Measurements from ENCODE around the gene SCIMP. TPM values are rescaled to one million over a fixed set of nuclear protein-coding genes. Genes with fewer than 3 reads are reported as not detected.
"Not testable (repeated sequence)": the region's sequence is repeated elsewhere in the genome, so short reads cannot be mapped to it uniquely, and the experiment has no call there.

Gene SCIMP
- total RNA-seq, 2 experiments from 2014 or later = not detected

DNA sequence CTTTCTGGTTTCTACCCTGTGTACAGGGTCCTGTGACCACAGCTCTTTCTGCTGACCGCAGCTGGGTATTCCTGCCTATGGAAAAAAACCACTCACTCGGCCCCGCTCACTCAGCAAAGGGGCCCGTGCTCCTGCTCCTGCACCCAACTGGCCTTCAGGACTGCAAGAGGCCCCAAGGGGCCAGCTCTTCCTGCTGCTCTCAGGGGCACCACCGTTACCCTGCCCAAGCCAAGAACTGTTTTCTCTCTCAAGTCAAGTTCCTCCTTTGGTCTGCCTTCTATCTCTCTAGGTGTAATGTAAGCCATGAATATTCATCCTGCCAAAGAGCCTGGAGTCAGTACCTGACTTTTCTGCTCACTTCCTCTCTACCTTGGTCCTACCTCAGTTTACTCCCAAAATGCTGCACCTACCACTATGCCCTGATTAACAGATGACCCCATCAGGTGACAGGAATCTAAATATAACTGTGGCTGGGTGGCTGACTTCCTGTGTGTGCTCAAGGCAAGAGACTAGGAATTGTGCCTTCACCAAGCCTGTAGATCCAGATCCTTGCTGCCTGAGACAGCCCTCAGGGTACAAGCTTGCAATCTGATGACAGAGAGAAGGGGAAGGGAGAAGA lies 20.4 kb upstream of the SCIMP start:
- H3K4me1 Mint-ChIP-seq = peaks cover 11% of the 10 kb centered on the region
- H3K27me3 Mint-ChIP-seq = no peaks in the 10 kb centered on the region
- no peaks in the 10 kb centered on the region for H3K36me3 Mint-ChIP-seq (ENCODE audit: low read depth)
- H3K9me3 Mint-ChIP-seq = no peaks in the 10 kb centered on the region
- H3K4me3 Mint-ChIP-seq = no peak overlapping the region
- no peak for DNase-seq
- POLR2A ChIA-PET = no interaction called here
- CTCF ChIA-PET = interaction anchor here (0.9 to 1.3 kb wide), 3 partner anchors 9 to 184 kb away, joined by 3 read pairs; partner anchors contain the start of gene C1QBP
- no peak overlapping the region for H3K27ac Mint-ChIP-seq

- no peaks in the 10 kb centered on the region for H3K36me3 Mint-ChIP-seq (ENCODE audit: low read depth)
- H3K9me3 Mint-ChIP-seq = no peaks in the 10 kb centered on the region
- no peak overlapping the region for H3K4me3 Mint-ChIP-seq
Observed at GRCh38 chr17:5254414-5254813, 19.8 kb upstream of the SCIMP start.

GRCh38 chr17:5249615-5250014 lies 15.0 kb upstream of the SCIMP start:
- Mint-ChIP-seq H3K27ac (peak overlapping the region; percentile 12), H3K9me3 (no peaks in the 10 kb centered on the region), H3K4me3 (peak overlapping the region; percentile 44), H3K36me3 (ENCODE audit: low read depth) (no peaks in the 10 kb centered on the region), H3K27me3 (no peaks in the 10 kb centered on the region), H3K4me1 (peaks cover 11% of the 10 kb centered on the region)
- ChIA-PET CTCF (no interaction called here), POLR2A (no interaction called here)
- peak; percentile 82 for DNase-seq

More at GRCh38 chr17:5254414-5254813, 19.8 kb upstream of the SCIMP start:
- no peak for DNase-seq
- ChIA-PET POLR2A (no interaction called here), CTCF (interaction anchor here (0.9 to 1.3 kb wide), 3 partner anchors 10 to 185 kb away, joined by 3 read pairs; partner anchors contain the start of gene C1QBP)
- H3K27me3 Mint-ChIP-seq = no peaks in the 10 kb centered on the region
- peaks cover 17% of the 10 kb centered on the region for H3K4me1 Mint-ChIP-seq
- peak overlapping the region; percentile 28 for H3K27ac Mint-ChIP-seq

GRCh38 chr17:5248821-5249479 lies 14.3 kb upstream of the SCIMP start:
- CTCF ChIA-PET = no interaction called here
- no peak overlapping the region for H3K27ac Mint-ChIP-seq
- H3K9me3 Mint-ChIP-seq = no peaks in the 10 kb centered on the region
- POLR2A ChIA-PET = no interaction called here
- no peak overlapping the region for H3K4me3 Mint-ChIP-seq
- no peaks in the 10 kb centered on the region for H3K36me3 Mint-ChIP-seq (ENCODE audit: low read depth)
- no peaks in the 10 kb centered on the region for H3K27me3 Mint-ChIP-seq
- DNase-seq = no peak
- H3K4me1 Mint-ChIP-seq = peaks cover 9% of the 10 kb centered on the region

DNA sequence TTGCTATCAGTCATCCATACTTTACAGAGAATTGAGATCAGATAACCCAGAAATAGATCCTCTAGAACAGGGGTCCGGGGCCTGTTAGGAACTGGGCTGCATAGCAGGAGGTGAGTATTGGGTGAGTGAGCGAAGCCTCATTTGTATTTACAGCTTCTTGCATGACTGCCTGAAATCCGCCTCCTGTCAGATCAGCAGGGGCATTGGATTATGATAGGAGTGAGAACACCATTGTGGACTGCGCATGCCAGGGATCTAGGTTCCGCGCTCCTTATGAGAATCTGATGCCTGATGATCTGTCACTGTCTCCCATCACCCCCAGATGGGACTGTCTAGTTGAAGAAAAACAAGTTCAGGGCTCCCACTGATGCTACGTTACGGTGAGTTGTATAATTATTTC lies 13.0 kb upstream of the SCIMP start:
- ChIA-PET POLR2A (no interaction called here), CTCF (interaction anchor here (0.6 kb wide), 1 partner anchor 17 kb away, joined by 3 read pairs; no protein-coding TSS in a partner anchor)
- H3K4me3 Mint-ChIP-seq = no peak overlapping the region
- H3K36me3 Mint-ChIP-seq (ENCODE audit: low read depth) = no peaks in the 10 kb centered on the region
- peaks cover 16% of the 10 kb centered on the region for H3K4me1 Mint-ChIP-seq
- H3K27ac Mint-ChIP-seq = no peak overlapping the region
- no peaks in the 10 kb centered on the region for H3K27me3 Mint-ChIP-seq
- H3K9me3 Mint-ChIP-seq = no peaks in the 10 kb centered on the region
- DNase-seq = no peak

- peak; percentile 12 for DNase-seq
- H3K36me3 Mint-ChIP-seq (ENCODE audit: low read depth) = peaks cover 1% of the 10 kb centered on the region
- H3K27me3 Mint-ChIP-seq = no peaks in the 10 kb centered on the region
- ChIA-PET CTCF (interaction anchor here (0.9 kb wide), 1 partner anchor 12 kb away, joined by 3 read pairs; no protein-coding TSS in a partner anchor), POLR2A (no interaction called here)
- no peaks in the 10 kb centered on the region for H3K9me3 Mint-ChIP-seq
- H3K4me1 Mint-ChIP-seq = peaks cover 37% of the 10 kb centered on the region
- H3K4me3 Mint-ChIP-seq = peak overlapping the region; percentile 34
- H3K27ac Mint-ChIP-seq = peak overlapping the region; percentile 95
Observed at GRCh38 chr17:5241861-5242671, 7.4 kb upstream of the SCIMP start.

DNA sequence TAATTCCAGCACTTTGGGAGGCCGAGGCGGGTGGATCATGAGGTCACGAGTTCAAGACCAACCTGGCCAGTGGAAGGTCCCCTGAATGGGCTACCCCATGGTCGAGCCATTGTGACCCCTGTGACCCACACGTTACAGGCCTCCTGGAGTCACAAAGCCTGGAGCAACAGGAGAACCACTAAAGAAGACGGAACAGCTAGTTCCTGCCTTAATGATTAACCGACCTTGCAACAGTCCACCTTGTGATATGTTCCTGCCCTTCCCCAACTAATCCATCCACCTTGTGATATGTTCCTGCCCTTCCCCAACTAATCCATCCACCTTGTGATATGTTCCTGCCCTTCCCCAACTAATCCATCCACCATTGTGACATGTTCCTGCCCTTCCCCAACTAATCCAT lies 5.1 kb upstream of the SCIMP start:
- CTCF ChIA-PET; H3K27me3 Mint-ChIP-seq; DNase-seq; H3K27ac Mint-ChIP-seq; H3K36me3 Mint-ChIP-seq (ENCODE audit: low read depth); H3K9me3 Mint-ChIP-seq; H3K4me3 Mint-ChIP-seq: not testable (repeated sequence)
- H3K4me1 Mint-ChIP-seq = peaks cover 42% of the 10 kb centered on the region
- POLR2A ChIA-PET = interaction anchor here (0.6 kb wide), 1 partner anchor 72 kb away, joined by 3 read pairs; no protein-coding TSS in a partner anchor

DNA sequence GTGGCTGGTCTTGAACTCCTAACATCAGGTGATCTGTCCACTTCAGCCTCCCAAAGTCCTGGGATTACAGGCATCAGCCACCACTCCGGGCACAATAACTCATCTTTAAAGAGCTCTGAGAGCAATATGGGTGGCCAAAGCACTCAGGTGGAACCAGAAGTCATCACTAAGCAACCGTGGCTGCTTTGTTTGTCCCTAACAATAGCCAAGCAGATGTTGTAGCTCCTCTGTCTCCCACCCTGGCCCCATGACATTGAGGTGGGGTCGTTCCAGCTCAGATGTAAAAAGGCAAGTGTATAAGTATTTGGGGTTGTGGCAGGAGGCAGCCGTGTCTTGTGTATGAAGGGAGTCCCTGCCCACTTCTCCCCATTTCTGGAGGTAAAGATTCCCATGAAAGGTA lies 3.7 kb upstream of the SCIMP start:
- H3K9me3 Mint-ChIP-seq = no peaks in the 10 kb centered on the region
- no peaks in the 10 kb centered on the region for H3K27me3 Mint-ChIP-seq
- ChIA-PET CTCF (interaction anchor here (1.0 kb wide), 1 partner anchor 10 kb away, joined by 3 read pairs; no protein-coding TSS in a partner anchor), POLR2A (no interaction called here)
- peaks cover 38% of the 10 kb centered on the region for H3K4me1 Mint-ChIP-seq
- H3K4me3 Mint-ChIP-seq = no peak overlapping the region
- DNase-seq = no peak
- H3K27ac Mint-ChIP-seq = no peak overlapping the region
- H3K36me3 Mint-ChIP-seq (ENCODE audit: low read depth) = peaks cover 1% of the 10 kb centered on the region

DNA sequence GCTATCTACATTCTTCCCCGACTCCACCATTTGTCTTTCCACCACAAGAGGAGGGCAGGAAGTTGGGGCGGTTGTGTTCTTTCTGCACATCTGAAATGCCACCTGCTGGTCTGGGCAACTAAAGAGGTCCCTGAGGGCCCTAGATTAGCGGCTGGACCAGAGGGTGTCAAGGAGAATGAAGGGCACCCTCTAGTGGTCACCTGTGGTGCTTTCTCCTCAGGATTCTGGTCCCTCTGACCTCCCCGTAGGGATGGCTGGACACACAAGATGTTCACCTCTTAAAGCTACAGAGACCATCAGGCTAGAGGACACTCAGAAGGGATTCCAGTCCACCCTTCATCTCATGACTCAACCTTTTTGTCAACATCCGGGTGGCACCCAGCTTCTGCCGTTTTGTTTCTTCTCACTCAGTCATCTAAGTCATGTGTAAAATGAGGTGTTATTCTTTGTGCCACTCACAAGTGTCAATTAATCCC lies 2.9 kb upstream of the SCIMP start:
- POLR2A ChIA-PET = no interaction called here
- Mint-ChIP-seq H3K4me1 (peaks cover 30% of the 10 kb centered on the region), H3K9me3 (no peaks in the 10 kb centered on the region), H3K4me3 (no peak overlapping the region), H3K36me3 (ENCODE audit: low read depth) (peaks cover 1% of the 10 kb centered on the region), H3K27me3 (no peaks in the 10 kb centered on the region), H3K27ac (no peak overlapping the region)
- CTCF ChIA-PET = interaction anchor here (0.6 to 2.0 kb wide), 4 partner anchors 9 to 226 kb away, joined by 3 to 6 read pairs (median 4); partner anchors contain the start of gene C1QBP
- DNase-seq = peak; percentile 50

- Mint-ChIP-seq H3K36me3 (ENCODE audit: low read depth) (peaks cover under 1% of the 10 kb centered on the region), H3K4me1 (peaks cover 25% of the 10 kb centered on the region), H3K27ac (peak overlapping the region; percentile 7), H3K9me3 (no peaks in the 10 kb centered on the region), H3K4me3 (no peak overlapping the region), H3K27me3 (no peaks in the 10 kb centered on the region)
- CTCF ChIA-PET = interaction anchor here (0.6 to 2.0 kb wide), 7 partner anchors 9 to 225 kb away, joined by 3 to 6 read pairs (median 3); partner anchors contain the start of genes C1QBP and ZNF594
- POLR2A ChIA-PET = no interaction called here
- DNase-seq = no peak
Observed at GRCh38 chr17:5236938-5237540, 2.4 kb upstream of the SCIMP start.

- H3K36me3 Mint-ChIP-seq (ENCODE audit: low read depth); CTCF ChIA-PET: not testable (repeated sequence)
Observed at GRCh38 chr17:5233492-5233891, 1.2 kb downstream of the SCIMP start.

More at GRCh38 chr17:5233492-5233891, 1.2 kb downstream of the SCIMP start:
- H3K9me3 Mint-ChIP-seq, H3K27me3 Mint-ChIP-seq, H3K4me3 Mint-ChIP-seq, POLR2A ChIA-PET, DNase-seq, H3K27ac Mint-ChIP-seq: not testable (repeated sequence)
- H3K4me1 Mint-ChIP-seq = peaks cover 20% of the 10 kb centered on the region
